Endodermal cell (in vitro differentiated cells): ENCODE measurements around the gene CPED1. TPM values are rescaled to one million over a fixed set of nuclear protein-coding genes. Genes with fewer than 3 reads are reported as not detected.

ENCODE experiments used
- DNase-seq: peaks from one replicate; pipeline ENCODE4 v3.0.0-alpha.2; 2017
- H3K27ac ChIP-seq: 2 replicates; pipeline ENCODE4 v1.5.1; 2013; ENCODE audit warnings: mild to moderate bottlenecking, low read depth, low read length, moderate library complexity
- H3K27me3 ChIP-seq: 2 replicates; pipeline ENCODE4 v1.6.1; 2013; ENCODE audit warnings: mild to moderate bottlenecking, low read length, moderate library complexity; ENCODE audit not compliant: insufficient read depth, control insufficient read depth, poor library complexity, severe bottlenecking
- H3K36me3 ChIP-seq: 2 replicates; pipeline ENCODE4 v1.7.0; 2013; ENCODE audit warnings: mild to moderate bottlenecking, low read length, moderate library complexity; ENCODE audit not compliant: control insufficient read depth, insufficient read depth
- H3K4me1 ChIP-seq: one replicate; pipeline ENCODE4 v1.7.0; 2013; ENCODE audit warnings: low read length; ENCODE audit not compliant: control insufficient read depth, insufficient read depth
- H3K4me3 ChIP-seq: 2 replicates; pipeline ENCODE4 v1.5.1; 2013; ENCODE audit warnings: mild to moderate bottlenecking, low read length, moderate library complexity
- H3K9ac ChIP-seq: 2 replicates; pipeline ENCODE4 v1.6.1; 2013; ENCODE audit warnings: mild to moderate bottlenecking, low read length, moderate library complexity; ENCODE audit not compliant: poor library complexity, severe bottlenecking; ENCODE audit errors: extremely low read depth
- H3K9me3 ChIP-seq: 2 replicates; pipeline ENCODE4 v1.6.1; 2013; ENCODE audit warnings: mild to moderate bottlenecking, low read length, moderate library complexity; ENCODE audit not compliant: control insufficient read depth
- H3K27ac Mint-ChIP-seq: 2 replicates; pipeline ENCODE4 v1.8.0; 2020; ENCODE audit warnings: mixed read lengths
- H3K27me3 Mint-ChIP-seq: 2 replicates; pipeline ENCODE4 v1.8.0; 2021; ENCODE audit warnings: mild to moderate bottlenecking, mixed read lengths; ENCODE audit not compliant: insufficient read depth
- H3K36me3 Mint-ChIP-seq: 2 replicates; pipeline ENCODE4 v1.8.0; 2020; ENCODE audit warnings: low read depth, mixed read lengths
- H3K4me1 Mint-ChIP-seq: 2 replicates; pipeline ENCODE4 v1.8.0; 2020; ENCODE audit warnings: mixed read lengths
- H3K4me3 Mint-ChIP-seq: 2 replicates; pipeline ENCODE4 v1.8.0; 2020; ENCODE audit warnings: mild to moderate bottlenecking, moderate library complexity, mixed read lengths
- H3K9me3 Mint-ChIP-seq: 2 replicates; pipeline ENCODE4 v1.8.0; 2020; ENCODE audit warnings: mild to moderate bottlenecking, mixed read lengths
- WGBS, 2 experiments: methylation state at CpG; one replicate each; pipeline versions ENCODE4 v1.1.5 to v1.1.7; 2013; ENCODE audit warnings: missing lambda C conversion rate in 2 of 2, mixed read lengths in 1 of 2; ENCODE audit not compliant: insufficient coverage in 1 of 2, insufficient read length in 1 of 2; 5-methylcytosine and 5-hydroxymethylcytosine counted together
- total RNA-seq, 2 donors: library from RNA; stranded (reverse); fragmentation: NEBNext Ultra II Directional in 1 of 2; extraction: Animal tissue kit (Norgen Biotek cat#: 25700) in 1 of 2; gene quantifications; 2 replicates in 1 of 2; 3 replicates in 1 of 2; pipeline ENCODE4 v1.2.1, GENCODE V29; 2021
- TF ChIP-seq, protein P1 (sequence below): fragments of 200-600 bp; sonication (generic); conservative IDR thresholded peaks from 2 replicates; pipeline ENCODE4 v1.5.0; 2021; ENCODE audit warnings: antibody characterized with exemption, mild to moderate bottlenecking

The CPED1 gene
- total RNA-seq, 2 donors from 2014 or later, result 1.1 TPM; not detected in 1

DNA sequence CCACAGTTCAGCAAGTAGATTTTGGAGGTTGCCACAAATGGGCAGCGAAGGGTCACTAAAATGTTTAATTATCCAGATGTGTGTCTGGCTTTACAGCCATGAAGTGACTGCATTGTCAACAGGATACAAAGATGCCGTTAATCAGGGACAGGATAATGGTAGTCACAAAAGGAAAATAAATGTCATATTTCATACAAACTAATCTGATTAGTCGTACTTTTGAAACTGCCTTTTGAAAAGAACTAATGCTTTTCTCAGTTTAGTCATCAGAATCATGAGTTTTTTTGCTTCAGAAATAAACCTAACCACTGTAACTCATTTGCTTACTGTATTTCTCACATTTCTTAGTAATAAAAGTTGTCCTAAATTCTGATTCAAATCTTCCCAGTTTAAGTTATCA is 318.1 kb downstream of the CPED1 start:
- no peak overlapping the region for H3K4me3 ChIP-seq
- H3K27ac ChIP-seq, result no peak overlapping the region
- no peak for DNase-seq
- Mint-ChIP-seq H3K9me3 (peaks cover 9% of the 10 kb centered on the region), H3K4me3 (no peak overlapping the region), H3K36me3 (no peaks in the 10 kb centered on the region), H3K27me3 (no peaks in the 10 kb centered on the region), H3K27ac (no peak overlapping the region), H3K4me1 (peaks cover 6% of the 10 kb centered on the region)
- peaks cover 2% of the 10 kb centered on the region for H3K4me1 ChIP-seq
- TF ChIP-seq, protein P1, sequence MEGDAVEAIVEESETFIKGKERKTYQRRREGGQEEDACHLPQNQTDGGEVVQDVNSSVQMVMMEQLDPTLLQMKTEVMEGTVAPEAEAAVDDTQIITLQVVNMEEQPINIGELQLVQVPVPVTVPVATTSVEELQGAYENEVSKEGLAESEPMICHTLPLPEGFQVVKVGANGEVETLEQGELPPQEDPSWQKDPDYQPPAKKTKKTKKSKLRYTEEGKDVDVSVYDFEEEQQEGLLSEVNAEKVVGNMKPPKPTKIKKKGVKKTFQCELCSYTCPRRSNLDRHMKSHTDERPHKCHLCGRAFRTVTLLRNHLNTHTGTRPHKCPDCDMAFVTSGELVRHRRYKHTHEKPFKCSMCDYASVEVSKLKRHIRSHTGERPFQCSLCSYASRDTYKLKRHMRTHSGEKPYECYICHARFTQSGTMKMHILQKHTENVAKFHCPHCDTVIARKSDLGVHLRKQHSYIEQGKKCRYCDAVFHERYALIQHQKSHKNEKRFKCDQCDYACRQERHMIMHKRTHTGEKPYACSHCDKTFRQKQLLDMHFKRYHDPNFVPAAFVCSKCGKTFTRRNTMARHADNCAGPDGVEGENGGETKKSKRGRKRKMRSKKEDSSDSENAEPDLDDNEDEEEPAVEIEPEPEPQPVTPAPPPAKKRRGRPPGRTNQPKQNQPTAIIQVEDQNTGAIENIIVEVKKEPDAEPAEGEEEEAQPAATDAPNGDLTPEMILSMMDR, result no peak
- H3K27me3 ChIP-seq, result no peaks in the 10 kb centered on the region
- peaks cover 9% of the 10 kb centered on the region for H3K9me3 ChIP-seq
- H3K9ac ChIP-seq, result no peak overlapping the region
- WGBS, 2 experiments, result 90 to 94% methylated on average over 2 to 3 of the region's 3 CpGs
- H3K36me3 ChIP-seq, result no peaks in the 10 kb centered on the region

DNA sequence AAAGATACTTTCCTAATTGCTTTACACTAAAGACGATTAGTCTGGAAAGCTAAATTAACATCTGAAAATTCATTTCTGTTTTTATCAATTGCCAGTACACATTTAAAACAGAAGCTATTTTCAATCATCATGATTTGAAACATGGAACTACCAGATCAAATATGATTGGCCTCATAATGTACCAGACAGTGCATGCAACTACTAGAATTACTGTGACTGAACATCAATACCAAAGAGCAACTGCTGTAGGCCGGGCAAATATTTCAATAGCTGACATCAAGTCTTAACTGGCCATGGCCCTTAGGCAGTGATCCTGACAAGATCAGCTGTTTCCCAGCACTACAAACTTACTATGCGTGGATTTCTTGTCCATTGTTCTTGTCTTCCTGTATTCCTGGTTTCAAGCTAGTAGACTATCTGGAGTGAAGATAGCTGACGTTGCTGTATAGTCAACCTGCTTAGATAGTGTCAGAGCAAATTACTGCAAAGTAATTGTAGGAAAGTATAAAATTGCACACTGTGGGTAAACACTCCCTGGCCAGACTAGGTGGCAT is 318.6 kb downstream of the CPED1 start:
- DNase-seq, result no peak
- peaks cover 6% of the 10 kb centered on the region for H3K4me1 Mint-ChIP-seq
- H3K27ac Mint-ChIP-seq, result no peak overlapping the region
- TF ChIP-seq, protein P1, result no peak
- Histone ChIP-seq H3K27ac (no peak overlapping the region), H3K27me3 (no peaks in the 10 kb centered on the region), H3K4me3 (no peak overlapping the region), H3K9ac (no peak overlapping the region), H3K9me3 (peaks cover 9% of the 10 kb centered on the region), H3K36me3 (no peaks in the 10 kb centered on the region), H3K4me1 (peaks cover 2% of the 10 kb centered on the region)
- H3K4me3 Mint-ChIP-seq, result no peak overlapping the region
- no peaks in the 10 kb centered on the region for H3K27me3 Mint-ChIP-seq
- peaks cover 9% of the 10 kb centered on the region for H3K9me3 Mint-ChIP-seq
- H3K36me3 Mint-ChIP-seq, result no peaks in the 10 kb centered on the region
- 92 to 93% methylated on average over 3 to 4 of the region's 4 CpGs for WGBS, 2 experiments

DNA sequence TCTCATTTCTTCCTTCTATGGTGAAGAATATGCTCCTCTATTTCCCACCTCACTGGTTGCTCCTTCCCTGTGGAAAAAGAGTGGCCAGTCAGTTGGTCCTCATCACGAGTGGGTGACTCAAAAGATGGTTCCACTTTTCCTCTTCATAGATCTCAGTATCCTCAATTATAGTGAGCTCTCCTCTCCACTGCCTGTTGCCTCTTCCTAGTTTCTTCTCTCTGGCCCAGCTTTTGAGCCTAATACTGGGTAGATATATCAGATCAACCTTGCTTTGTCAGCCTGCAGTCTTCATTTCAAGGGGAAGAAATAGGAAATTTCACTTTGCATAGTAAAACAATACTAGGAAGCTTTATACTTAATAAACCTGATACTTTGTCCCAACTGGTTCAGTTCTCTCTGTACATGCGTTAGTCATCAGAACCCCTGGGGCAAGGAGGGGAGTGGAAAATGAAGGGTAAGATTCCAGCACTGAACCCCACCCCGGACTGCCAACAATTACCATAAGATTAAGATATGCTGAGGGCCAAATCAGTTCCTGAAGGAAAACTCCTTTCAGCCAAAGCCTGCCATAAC is 324.8 kb downstream of the CPED1 start:
- DNase-seq, result no peak
- H3K9me3 Mint-ChIP-seq, result peaks cover 14% of the 10 kb centered on the region
- H3K27ac ChIP-seq, result no peak overlapping the region
- H3K4me1 ChIP-seq, result no peaks in the 10 kb centered on the region
- no peak overlapping the region for H3K9ac ChIP-seq
- peaks cover 4% of the 10 kb centered on the region for H3K27me3 Mint-ChIP-seq
- TF ChIP-seq, protein P1, result no peak
- H3K4me3 Mint-ChIP-seq, result no peak overlapping the region
- 89 to 100% methylated on average over 1 to 3 of the region's 3 CpGs for WGBS, 2 experiments
- H3K4me3 ChIP-seq, result peak overlapping the region; percentile 12
- no peaks in the 10 kb centered on the region for H3K27me3 ChIP-seq
- H3K27ac Mint-ChIP-seq, result peak overlapping the region; percentile 1
- no peaks in the 10 kb centered on the region for H3K36me3 Mint-ChIP-seq
- peaks cover 30% of the 10 kb centered on the region for H3K4me1 Mint-ChIP-seq
- H3K9me3 ChIP-seq, result peaks cover 9% of the 10 kb centered on the region
- H3K36me3 ChIP-seq, result no peaks in the 10 kb centered on the region
